H9 (cell line): ENCODE measurements around the gene DNM2. TPM values are rescaled to one million over a fixed set of nuclear protein-coding genes. Genes with fewer than 3 reads are reported as not detected.

Source experiments
- DNase-seq: peaks from one replicate; pipeline ENCODE4 v3.0.0-alpha.2; 2017
- H2AFZ ChIP-seq: one replicate; pipeline ENCODE4 v1.6.1; 2013; ENCODE audit warnings: mild to moderate bottlenecking, low read length, control low read depth, moderate library complexity
- H2AK5ac ChIP-seq: 2 replicates; pipeline ENCODE4 v1.6.1; 2013; ENCODE audit warnings: low read length, control low read depth, mixed read lengths; ENCODE audit not compliant: insufficient read length
- H2BK120ac ChIP-seq: one replicate; pipeline ENCODE4 v1.6.1; 2013; ENCODE audit warnings: low read depth, mild to moderate bottlenecking, low read length, control low read depth, inconsistent platforms; ENCODE audit not compliant: poor library complexity, severe bottlenecking
- H2BK12ac ChIP-seq: 2 replicates; pipeline ENCODE4 v1.6.1; 2013; ENCODE audit warnings: low read length, control low read depth, mixed read lengths, low read depth; ENCODE audit not compliant: insufficient read length
- H2BK15ac ChIP-seq: 2 replicates; pipeline ENCODE4 v1.6.1; 2013; ENCODE audit warnings: low read depth, low read length, control low read depth
- H2BK20ac ChIP-seq: one replicate; pipeline ENCODE4 v1.6.1; 2013; ENCODE audit warnings: low read depth, mild to moderate bottlenecking, low read length, control low read depth, inconsistent platforms; ENCODE audit not compliant: poor library complexity, severe bottlenecking
- H2BK5ac ChIP-seq: 2 replicates; pipeline ENCODE4 v1.6.1; 2013; ENCODE audit warnings: low read length, control low read depth, mixed read lengths; ENCODE audit not compliant: insufficient read length
- H3K14ac ChIP-seq: 2 replicates; pipeline ENCODE4 v1.6.1; 2013; ENCODE audit warnings: low read length, control low read depth; ENCODE audit not compliant: insufficient read depth
- H3K18ac ChIP-seq: 2 replicates; pipeline ENCODE4 v1.6.1; 2013; ENCODE audit warnings: low read depth, mild to moderate bottlenecking, mixed read lengths, low read length, control low read depth; ENCODE audit not compliant: insufficient read length
- H3K23ac ChIP-seq: 2 replicates; pipeline ENCODE4 v1.6.1; 2013; ENCODE audit warnings: low read length, control low read depth, mixed read lengths, low read depth; ENCODE audit not compliant: insufficient read length
- H3K23me2 ChIP-seq: 2 replicates; pipeline ENCODE4 v1.6.1; 2013; ENCODE audit warnings: low read depth, mild to moderate bottlenecking, mixed read lengths, low read length, control low read depth; ENCODE audit not compliant: insufficient read length, poor library complexity, severe bottlenecking
- H3K27ac ChIP-seq: 2 replicates; pipeline ENCODE4 v1.5.1; 2013; ENCODE audit warnings: low read length, control low read depth, mixed read lengths, low read depth; ENCODE audit not compliant: insufficient read length
- H3K27me3 ChIP-seq: 2 replicates; pipeline ENCODE4 v1.6.1; 2013; ENCODE audit warnings: low read length, control low read depth, inconsistent platforms; ENCODE audit not compliant: insufficient read depth
- H3K4ac ChIP-seq: 2 replicates; pipeline ENCODE4 v1.6.1; 2013; ENCODE audit warnings: low read depth, mild to moderate bottlenecking, control low read depth, inconsistent platforms, low read length, moderate library complexity
- H3K4me1 ChIP-seq: 2 replicates; pipeline ENCODE4 v1.6.1; 2013; ENCODE audit warnings: low read length, control low read depth, inconsistent platforms; ENCODE audit not compliant: insufficient read depth
- H3K4me2 ChIP-seq: 2 replicates; pipeline ENCODE4 v1.6.1; 2013; ENCODE audit warnings: low read length, control low read depth, mixed read lengths; ENCODE audit not compliant: insufficient read length, insufficient read depth
- H3K56ac ChIP-seq: 2 replicates; pipeline ENCODE4 v1.6.1; 2013; ENCODE audit warnings: low read depth, mild to moderate bottlenecking, mixed read lengths, low read length, control low read depth; ENCODE audit not compliant: insufficient read length
- H3K79me1 ChIP-seq: 2 replicates; pipeline ENCODE4 v1.6.1; 2013; ENCODE audit warnings: low read depth, mild to moderate bottlenecking, moderate library complexity, low read length, control low read depth, inconsistent platforms; ENCODE audit not compliant: insufficient read depth, poor library complexity, severe bottlenecking
- H3K79me2 ChIP-seq: 2 replicates; pipeline ENCODE4 v1.6.1; 2013; ENCODE audit warnings: low read length, control low read depth, inconsistent platforms; ENCODE audit not compliant: insufficient read depth
- H3K9ac ChIP-seq: 2 replicates; pipeline ENCODE4 v1.6.1; 2013; ENCODE audit warnings: low read length, control low read depth, mixed read lengths; ENCODE audit not compliant: insufficient read length; ENCODE audit errors: extremely low read depth
- H3K9me3 ChIP-seq: one replicate; pipeline ENCODE4 v1.6.1; 2013; ENCODE audit warnings: low read depth, low read length, inconsistent platforms; ENCODE audit not compliant: control insufficient read depth
- H3T11ph ChIP-seq: one replicate; pipeline ENCODE4 v1.6.1; 2013; ENCODE audit warnings: mild to moderate bottlenecking, low read length, control low read depth, inconsistent platforms
- H4K20me1 ChIP-seq: one replicate; pipeline ENCODE4 v1.6.1; 2013; ENCODE audit not compliant: control insufficient read depth, insufficient read length, insufficient read depth
- H4K5ac ChIP-seq: 2 replicates; pipeline ENCODE4 v1.6.1; 2013; ENCODE audit warnings: low read depth, mild to moderate bottlenecking, mixed read lengths, low read length, control low read depth; ENCODE audit not compliant: insufficient read length
- H4K8ac ChIP-seq: replicated peaks from 2 replicates; pipeline ENCODE4 v1.6.1; 2013; ENCODE audit warnings: low read length, control low read depth, mixed read lengths, low read depth; ENCODE audit not compliant: insufficient read length
- H4K91ac ChIP-seq: 2 replicates; pipeline ENCODE4 v1.6.1; 2013; ENCODE audit warnings: low read depth, mild to moderate bottlenecking, moderate library complexity, mixed read lengths, low read length, control low read depth; ENCODE audit not compliant: insufficient read length
- H3K27ac Mint-ChIP-seq, 3 experiments: 2 replicates in 2 of 3; 3 replicates in 1 of 3; pipeline ENCODE4 v1.8.0; 2020 to 2021; ENCODE audit warnings: mixed read lengths in 3 of 3, mild to moderate bottlenecking in 1 of 3, moderate library complexity in 1 of 3
- H3K27me3 Mint-ChIP-seq: 2 replicates; pipeline ENCODE4 v1.8.0; 2021; ENCODE audit warnings: low read depth, mild to moderate bottlenecking, moderate library complexity, mixed read lengths
- H3K36me3 Mint-ChIP-seq, 3 experiments: 2 replicates in 2 of 3; 3 replicates in 1 of 3; pipeline ENCODE4 v1.8.0; 2020 to 2021; ENCODE audit warnings: low read depth in 3 of 3, mixed read lengths in 3 of 3; ENCODE audit not compliant: insufficient read depth in 1 of 3
- H3K4me1 Mint-ChIP-seq, 2 experiments: 2 replicates each; pipeline ENCODE4 v1.8.0; 2020; ENCODE audit warnings: mixed read lengths in 2 of 2
- H3K4me3 Mint-ChIP-seq, 2 experiments: 2 replicates in 1 of 2; 3 replicates in 1 of 2; pipeline ENCODE4 v1.8.0; 2020 to 2021; ENCODE audit warnings: mild to moderate bottlenecking in 2 of 2, mixed read lengths in 2 of 2, moderate library complexity in 1 of 2
- H3K9me3 Mint-ChIP-seq, 2 experiments: 2 replicates in 1 of 2; 3 replicates in 1 of 2; pipeline ENCODE4 v1.8.0; 2020; ENCODE audit warnings: mild to moderate bottlenecking in 2 of 2, mixed read lengths in 2 of 2, moderate library complexity in 1 of 2
- WGBS: extraction: QIAGEN DNeasy Blood & Tissue Kit; methylation state at CpG from one replicate; pipeline ENCODE4 v1.1.7; 2013; ENCODE audit warnings: missing lambda C conversion rate, low lambda C conversion rate, mixed read lengths; ENCODE audit not compliant: insufficient read length; ENCODE audit errors: extremely low coverage; 5-methylcytosine and 5-hydroxymethylcytosine counted together
- total RNA-seq: library from RNA; stranded (reverse); gene quantifications from 2 replicates; pipeline ENCODE4 v1.2.1, GENCODE V29; 2021
- TF ChIP-seq, protein P1 (sequence below): fragments of 200-600 bp; sonication (generic); conservative IDR thresholded peaks from 3 replicates; pipeline ENCODE4 v1.8.0; 2021; ENCODE audit warnings: antibody characterized with exemption, mild to moderate bottlenecking

DNM2 gene
- total RNA-seq, 1 experiment from 2014 or later = 152 TPM

DNA sequence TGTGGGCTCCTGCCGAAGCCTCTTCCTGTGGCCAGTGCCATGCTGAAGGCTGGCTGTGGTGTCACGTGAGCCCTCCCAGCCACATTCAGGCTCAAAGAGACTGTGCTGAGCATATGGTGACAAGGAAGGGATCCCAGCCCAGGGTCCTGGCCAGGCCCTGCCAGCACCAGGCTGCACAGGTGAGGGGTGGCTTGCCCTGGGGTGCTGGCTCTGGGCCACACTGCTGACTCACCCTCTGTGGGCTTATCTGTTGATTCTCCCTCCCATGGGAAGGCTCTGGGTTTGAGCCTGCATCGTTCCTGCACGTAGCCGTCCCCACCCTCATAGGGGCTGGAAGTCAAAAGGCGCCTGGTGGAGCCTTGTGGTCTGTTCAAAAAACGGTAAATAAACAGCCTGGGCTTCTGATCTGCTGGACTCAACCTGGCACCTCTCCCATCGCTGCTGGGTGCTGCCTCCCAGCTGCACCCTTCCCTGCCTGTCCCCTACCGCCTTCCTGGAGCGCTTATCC is 31.1 kb downstream of the DNM2 start:
- no peak overlapping the region for H3K56ac ChIP-seq
- no peak overlapping the region for H3K18ac ChIP-seq
- no peaks in the 10 kb centered on the region for H3K27me3 Mint-ChIP-seq
- H3K36me3 Mint-ChIP-seq = peaks cover 0 to 2% (median 0%) of the 10 kb centered on the region in 3 experiments; a peak in 2 of 7 replicates
- H3K79me2 ChIP-seq = peaks cover 6% of the 10 kb centered on the region
- peak overlapping the region; percentile 83 to 95 (median 93) for H3K27ac Mint-ChIP-seq
- no peak overlapping the region for H2AFZ ChIP-seq
- no peaks in the 10 kb centered on the region for H3K9me3 Mint-ChIP-seq
- DNase-seq = no peak
- TF ChIP-seq, protein P1, sequence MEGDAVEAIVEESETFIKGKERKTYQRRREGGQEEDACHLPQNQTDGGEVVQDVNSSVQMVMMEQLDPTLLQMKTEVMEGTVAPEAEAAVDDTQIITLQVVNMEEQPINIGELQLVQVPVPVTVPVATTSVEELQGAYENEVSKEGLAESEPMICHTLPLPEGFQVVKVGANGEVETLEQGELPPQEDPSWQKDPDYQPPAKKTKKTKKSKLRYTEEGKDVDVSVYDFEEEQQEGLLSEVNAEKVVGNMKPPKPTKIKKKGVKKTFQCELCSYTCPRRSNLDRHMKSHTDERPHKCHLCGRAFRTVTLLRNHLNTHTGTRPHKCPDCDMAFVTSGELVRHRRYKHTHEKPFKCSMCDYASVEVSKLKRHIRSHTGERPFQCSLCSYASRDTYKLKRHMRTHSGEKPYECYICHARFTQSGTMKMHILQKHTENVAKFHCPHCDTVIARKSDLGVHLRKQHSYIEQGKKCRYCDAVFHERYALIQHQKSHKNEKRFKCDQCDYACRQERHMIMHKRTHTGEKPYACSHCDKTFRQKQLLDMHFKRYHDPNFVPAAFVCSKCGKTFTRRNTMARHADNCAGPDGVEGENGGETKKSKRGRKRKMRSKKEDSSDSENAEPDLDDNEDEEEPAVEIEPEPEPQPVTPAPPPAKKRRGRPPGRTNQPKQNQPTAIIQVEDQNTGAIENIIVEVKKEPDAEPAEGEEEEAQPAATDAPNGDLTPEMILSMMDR = no peak
- no peak overlapping the region for H3K4me2 ChIP-seq
- no peak overlapping the region for H3K14ac ChIP-seq
- H3K27ac ChIP-seq = no peak overlapping the region
- H3K23me2 ChIP-seq = no peaks in the 10 kb centered on the region
- H2AK5ac ChIP-seq = no peak overlapping the region
- H2BK12ac ChIP-seq = no peak overlapping the region
- H3K23ac ChIP-seq = no peak overlapping the region
- no peaks in the 10 kb centered on the region for H4K20me1 ChIP-seq
- H3T11ph ChIP-seq = no peak overlapping the region
- no peaks in the 10 kb centered on the region for H3K27me3 ChIP-seq
- no peak overlapping the region; a peak in 1 of 5 replicates for H3K4me3 Mint-ChIP-seq
- H3K4ac ChIP-seq = no peak overlapping the region
- H4K8ac ChIP-seq = no peak overlapping the region
- peaks cover 32 to 35% of the 10 kb centered on the region in 2 experiments for H3K4me1 Mint-ChIP-seq
- H3K9ac ChIP-seq = no peak overlapping the region
- no CpG with 5 or more reads among the region's 10 CpGs for WGBS
- no peak overlapping the region for H4K5ac ChIP-seq
- H3K4me1 ChIP-seq = no peaks in the 10 kb centered on the region
- H2BK120ac ChIP-seq = no peak overlapping the region
- no peaks in the 10 kb centered on the region for H3K9me3 ChIP-seq
- H2BK20ac ChIP-seq = no peak overlapping the region
- no peak overlapping the region for H2BK5ac ChIP-seq
- no peak overlapping the region for H2BK15ac ChIP-seq
- peaks cover 8% of the 10 kb centered on the region for H3K79me1 ChIP-seq
- no peak overlapping the region for H4K91ac ChIP-seq
